HG03039 (cell line): Measurements from ENCODE around the gene IFIT1.
"Not testable (repeated sequence)": the region's sequence is repeated elsewhere in the genome, so short reads cannot be mapped to it uniquely, and the experiment has no call there.

Source experiments
- ATAC-seq: cut with Tn5 transposase; IDR thresholded peaks from one replicate; pipeline ENCODE4 v1.9.1; 2021; ENCODE audit warnings: mild to moderate bottlenecking, moderate library complexity; ENCODE audit not compliant: unreplicated experiment

IFIT1 gene

DNA sequence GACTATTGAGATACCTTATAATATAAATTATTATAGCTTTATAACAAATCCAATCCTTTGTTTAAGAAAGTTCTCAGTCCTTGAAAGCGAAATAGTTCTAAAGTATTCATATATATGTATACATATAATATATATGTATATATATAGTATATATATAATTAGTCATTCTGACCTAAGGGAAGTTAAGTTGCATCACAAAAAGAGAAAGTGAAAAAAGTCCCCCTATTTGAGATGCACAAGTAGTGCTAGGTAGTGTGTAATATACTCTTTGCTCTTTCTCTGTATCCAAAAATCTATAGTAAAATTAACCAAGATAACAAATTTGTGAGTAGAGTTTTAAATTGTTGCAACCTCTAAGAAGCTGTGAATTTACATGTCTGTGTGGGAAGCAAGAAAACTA lies 27.9 kb upstream of the IFIT1 start:
- no peak for ATAC-seq

DNA sequence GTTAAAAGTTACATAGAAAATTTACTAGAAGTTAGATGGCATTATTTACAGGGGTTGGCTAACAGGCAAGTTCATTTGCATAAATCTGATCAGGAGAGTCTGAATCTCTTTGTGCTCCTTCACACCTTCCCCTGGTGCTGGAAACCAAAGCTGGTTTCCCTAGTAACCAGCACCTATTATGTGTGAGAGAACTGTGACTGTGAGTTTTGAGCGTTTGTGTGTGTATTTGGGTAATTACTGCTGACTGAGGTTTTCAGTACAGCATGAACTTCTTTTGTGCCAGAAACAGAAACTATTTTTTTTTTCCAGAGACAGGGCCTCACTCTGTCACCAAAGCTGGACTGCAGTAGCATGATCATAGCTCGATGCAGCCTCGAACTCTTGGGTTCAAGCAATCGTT lies 24.9 kb upstream of the IFIT1 start:
- ATAC-seq = no peak

DNA sequence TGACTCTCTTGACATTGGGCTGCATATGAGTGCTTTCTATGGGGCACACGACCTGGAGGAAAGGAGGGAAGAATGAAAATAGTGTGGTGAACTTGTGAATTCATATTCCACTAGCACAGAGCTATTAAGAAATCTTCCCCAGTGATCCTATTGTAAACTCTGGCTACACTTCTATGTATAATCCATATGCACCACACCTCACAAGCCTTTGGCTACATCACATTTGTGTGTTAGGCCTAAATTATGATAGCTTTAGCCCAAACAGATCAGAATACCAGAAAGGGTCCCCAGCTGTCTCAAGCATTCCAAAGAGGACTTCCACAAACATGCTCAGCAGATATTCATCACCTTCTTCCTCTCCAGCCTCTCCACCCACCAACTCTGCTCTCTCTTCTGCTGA lies 24.3 kb upstream of the IFIT1 start:
- no peak for ATAC-seq

DNA sequence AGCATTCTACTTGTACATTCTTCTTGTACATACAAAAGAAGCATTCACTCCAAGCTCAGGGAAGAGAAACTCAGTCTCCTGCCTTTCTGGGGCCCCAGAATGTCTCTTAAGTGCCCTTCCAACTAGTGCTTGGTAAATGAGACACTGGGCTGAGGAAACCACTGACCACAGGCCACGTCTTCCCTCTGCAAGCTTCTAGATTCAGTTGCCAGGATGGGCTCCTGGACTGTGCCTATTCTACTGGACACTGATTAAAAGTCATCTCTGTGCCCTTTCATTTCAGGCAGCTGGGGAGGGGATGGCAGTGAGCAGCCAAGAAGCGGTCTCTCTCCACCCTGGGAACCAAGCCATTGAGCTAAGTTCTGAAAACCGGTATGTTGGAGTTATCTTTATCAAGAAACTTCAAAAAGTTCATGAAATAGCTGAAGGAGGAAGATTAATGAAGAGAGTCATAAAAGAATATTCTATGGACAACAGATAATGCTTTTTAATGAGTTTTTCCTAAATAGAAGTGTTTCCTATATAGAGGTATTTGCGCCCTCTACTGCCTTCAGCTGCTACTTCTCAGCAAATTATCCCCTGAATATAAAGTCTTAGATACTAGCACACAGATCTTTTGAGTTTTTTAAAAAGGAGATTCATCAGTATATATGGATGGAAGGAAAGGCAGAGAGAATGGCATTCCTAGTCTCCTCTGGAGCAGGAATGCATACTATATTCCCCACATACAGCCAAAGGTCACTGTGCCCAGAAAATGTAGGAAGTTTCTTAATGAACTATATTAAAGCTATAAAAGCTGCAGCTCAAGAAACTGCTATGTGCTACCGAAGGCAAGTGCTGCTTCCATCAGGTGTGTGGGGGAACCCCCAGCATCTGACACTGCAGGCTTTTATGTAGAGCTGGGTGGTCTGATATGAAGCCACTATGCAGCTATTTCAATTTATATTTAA lies 23.0 kb upstream of the IFIT1 start:
- ATAC-seq = no peak

DNA sequence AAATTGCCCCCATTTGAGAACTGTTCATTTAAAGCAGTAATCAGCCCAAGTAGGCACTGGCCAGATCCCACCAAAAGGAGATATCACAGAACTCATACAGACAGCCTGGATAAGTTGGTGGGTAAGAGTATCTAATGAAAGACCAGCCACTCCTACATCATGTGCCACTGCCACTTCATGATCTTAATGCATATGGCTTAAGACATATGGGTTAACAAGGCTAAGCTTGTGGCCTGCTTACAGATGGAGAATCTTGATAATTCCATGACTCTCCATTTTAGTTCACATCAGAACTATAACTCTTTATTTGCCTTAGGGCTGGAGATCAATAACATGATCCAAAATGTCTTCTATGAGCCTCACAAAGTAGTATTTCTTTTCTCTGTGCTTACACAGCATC lies 21.3 kb upstream of the IFIT1 start:
- ATAC-seq = no peak

DNA sequence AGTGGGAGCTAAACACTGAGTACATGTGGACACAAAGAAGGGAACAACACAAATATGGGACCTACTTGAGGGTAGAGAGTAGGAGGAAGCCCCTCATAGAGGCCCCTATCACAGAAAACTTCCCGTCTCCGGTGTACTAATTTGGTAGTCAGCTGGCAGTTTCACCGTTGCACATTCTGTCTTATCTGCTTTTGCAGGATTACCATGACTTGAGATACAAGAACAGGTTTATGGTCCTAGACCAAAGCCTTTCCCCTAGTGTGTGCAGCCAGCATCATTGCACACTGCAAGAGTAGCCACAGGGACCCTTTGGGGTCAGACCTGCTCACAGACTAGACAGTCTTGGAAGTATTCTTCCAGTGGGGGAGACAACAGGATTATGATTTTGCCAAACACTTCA lies 20.4 kb upstream of the IFIT1 start:
- no peak for ATAC-seq

DNA sequence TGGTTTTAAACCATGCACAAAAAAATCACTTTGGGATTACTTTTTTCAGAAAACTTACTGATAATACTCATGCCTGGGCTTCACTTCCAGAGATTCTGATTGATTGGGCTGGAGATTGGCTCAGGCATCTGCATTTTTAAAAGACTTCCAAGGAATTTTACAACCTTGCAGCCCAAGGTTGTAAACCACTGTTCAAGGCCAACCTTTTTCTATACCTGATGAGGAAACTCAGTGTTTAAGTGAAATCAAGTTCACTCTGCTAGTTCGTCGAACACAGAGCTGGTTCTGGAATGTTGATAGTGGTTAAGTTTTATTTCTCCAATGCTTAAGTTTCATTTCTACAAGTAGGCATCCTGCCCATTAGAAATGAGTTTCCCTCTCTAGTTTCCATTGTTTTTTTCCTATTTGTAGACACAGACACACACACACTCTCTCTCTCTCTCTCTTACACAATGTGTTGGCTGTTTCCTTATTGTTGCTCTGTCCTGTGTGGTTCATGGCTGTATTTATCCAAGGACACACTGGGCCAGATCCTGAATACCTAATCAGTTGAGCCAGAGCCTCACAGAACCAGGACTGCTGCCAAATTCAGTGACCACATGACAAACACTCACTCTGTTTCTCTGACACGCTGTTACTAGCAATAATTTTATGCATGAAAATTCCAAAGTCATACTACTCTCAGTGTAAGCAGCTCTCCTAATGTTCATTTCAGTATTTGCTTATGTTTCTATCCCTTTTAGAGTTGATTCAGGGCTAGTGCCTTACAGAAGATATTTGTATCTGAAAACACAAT lies 18.3 kb upstream of the IFIT1 start:
- no peak for ATAC-seq

DNA sequence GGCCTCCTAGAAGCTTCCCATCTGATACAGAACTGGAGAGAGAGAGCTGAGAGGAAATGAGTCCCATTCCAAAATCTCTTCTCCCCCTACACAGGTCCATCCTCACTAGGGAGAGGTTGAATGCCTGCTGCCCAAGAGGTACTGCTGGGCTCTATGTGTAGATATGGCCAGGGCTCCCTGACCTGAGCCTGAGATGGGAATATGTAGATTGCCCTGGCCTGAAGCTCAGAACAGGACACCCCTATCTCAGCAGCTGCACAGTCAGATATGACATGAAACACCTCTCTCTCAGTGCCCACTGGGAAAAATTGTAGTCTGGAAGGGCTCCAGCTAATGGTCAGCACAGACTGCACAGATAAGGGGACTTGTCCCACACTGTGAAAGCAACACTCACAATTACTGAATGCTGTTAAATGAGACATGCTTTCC lies 17.7 kb upstream of the IFIT1 start:
- no peak for ATAC-seq

DNA sequence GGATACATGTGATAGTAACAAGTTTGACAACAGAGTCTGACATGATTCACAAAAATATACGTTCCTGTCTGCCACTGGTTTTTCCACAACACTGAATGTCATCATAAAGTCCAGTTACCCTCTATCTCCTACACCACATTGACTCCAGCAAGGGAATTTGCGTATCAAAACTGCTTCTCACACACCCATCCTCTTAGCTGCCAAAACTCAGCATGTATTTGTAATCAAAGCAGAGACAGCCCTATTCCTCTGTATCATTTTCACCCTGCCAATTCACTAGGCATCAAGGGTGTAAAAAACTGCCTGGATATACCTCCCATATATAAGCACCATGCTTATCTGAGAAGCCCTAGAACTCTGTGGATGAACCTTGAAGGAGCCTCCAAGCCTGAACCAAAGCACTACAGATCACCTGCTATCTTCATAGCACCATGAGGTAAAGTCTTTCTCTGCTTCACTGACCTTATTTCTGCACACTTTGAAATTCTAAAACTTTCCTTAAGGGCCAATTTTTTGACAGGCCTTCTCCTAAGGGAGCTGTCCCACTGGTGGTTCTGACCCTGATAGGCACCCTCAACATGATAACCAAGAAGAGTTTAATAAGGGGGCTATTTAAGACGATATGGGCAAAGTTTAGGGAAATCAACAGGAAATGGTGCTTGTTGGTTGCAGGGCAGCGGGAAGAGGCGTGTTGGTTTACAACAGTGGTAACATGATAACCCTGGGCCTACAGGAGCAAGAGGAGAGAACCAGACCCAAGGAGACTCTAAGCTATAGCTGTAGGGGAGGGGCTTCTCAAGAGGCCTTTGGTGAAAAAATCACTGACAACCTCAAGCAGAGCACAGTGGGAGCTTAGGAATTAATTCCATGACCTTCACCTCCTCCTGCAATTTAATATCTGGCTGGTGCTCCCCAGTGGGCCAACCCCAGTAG lies 14.5 kb upstream of the IFIT1 start, which contains the start of gene IFIT1B:
IFIT1B (plus strand) TSS at position 352 of the 933 bp plus-strand sequence; CDS start at position 432, 80 bp downstream.
- no peak for ATAC-seq

DNA sequence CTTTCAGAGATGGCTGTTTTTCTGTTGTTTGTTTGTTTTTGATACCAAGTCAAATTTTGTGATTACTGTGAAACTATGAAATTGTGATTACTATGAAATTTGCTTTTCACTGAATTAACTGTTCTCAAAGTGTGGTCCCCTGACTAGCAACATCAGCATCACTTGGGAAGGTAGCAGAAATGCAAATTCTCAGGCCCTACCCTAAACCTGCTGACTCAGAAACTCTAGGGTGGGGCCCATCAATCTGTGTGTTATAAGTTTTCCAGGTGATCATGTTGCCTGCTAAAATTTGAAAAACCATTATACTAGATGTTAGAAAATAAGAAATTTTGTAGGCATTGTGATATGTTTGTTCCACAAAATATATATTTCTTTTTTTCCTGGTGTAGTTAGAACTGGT lies 13.3 kb upstream of the IFIT1 start:
- ATAC-seq = no peak

DNA sequence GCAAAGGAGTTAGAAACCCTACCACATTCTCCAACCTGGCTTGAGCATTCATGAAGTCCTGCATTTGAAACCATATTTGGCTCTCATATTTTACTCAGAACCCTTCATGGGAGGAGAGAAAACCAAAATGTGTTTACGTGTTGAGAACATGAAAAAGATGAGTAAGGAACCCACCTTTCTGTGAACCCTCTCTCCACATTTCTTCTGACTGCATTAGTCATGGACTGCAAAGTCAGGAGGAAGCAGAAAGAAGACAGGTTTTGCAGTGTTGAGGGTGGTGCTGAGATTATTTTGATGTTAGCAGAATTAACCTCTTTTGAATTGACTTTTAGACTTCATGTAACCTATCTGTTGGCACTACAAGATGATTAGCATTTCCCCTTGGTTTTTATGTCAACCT lies 9.7 kb upstream of the IFIT1 start:
- ATAC-seq = no peak

DNA sequence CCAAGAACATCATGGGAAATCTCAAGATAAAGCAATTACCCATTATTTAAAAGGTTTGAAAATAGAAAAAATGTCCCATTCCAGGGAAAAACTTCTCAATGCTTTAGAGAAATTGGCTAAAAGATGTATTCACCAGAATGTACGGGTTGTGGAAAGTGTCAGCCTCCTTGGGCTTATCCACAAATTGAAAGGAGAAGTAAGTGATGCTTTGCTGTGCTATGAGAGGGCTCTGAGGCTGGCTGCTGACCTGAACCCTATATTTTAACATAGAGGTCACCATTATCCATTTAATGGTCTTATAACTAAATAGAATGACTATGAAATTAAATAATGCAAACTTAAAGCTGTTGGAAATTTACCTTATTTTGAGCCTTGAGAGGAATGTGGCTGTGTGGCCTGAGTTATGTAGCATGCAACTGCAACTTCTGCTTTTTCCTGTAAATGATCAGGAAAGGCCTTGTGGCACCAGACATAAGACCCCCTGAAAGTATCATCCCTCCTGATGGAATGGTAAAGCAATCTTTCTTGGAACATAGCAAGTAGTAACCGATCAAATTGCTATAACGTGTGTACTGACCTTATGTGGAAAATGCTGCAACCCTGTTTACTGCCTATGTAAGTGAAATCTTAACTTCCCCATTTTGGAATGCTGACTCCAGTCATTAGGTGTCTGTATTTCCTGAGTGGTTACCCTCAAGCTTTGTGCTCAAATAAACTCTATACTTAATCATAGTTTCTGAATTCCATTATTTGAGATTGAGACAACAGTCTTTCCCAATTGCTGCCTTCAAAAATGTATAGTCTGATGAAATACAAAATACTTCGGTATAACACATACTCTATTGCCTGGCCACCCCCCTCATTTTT lies 7.7 kb upstream of the IFIT1 start:
- no peak for ATAC-seq

DNA sequence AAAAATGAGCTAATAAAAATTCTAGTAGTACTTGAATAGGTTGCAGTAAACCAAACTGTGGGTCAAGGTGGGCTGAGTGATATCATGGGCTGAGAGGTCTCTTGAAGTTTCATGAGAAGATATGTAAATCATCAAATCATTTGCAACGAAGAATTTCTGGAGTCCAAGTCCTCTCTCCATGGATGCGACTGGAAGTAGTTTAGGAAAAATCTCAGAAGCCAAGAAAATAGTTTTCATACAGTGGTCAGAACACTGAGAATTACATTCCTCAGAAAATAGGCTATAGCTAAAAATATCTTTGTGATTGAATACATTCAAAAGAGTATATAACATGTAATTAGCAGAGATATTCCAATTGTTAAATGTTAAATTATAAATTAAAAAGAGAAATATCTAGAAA lies 3.6 kb upstream of the IFIT1 start:
- ATAC-seq = no peak

DNA sequence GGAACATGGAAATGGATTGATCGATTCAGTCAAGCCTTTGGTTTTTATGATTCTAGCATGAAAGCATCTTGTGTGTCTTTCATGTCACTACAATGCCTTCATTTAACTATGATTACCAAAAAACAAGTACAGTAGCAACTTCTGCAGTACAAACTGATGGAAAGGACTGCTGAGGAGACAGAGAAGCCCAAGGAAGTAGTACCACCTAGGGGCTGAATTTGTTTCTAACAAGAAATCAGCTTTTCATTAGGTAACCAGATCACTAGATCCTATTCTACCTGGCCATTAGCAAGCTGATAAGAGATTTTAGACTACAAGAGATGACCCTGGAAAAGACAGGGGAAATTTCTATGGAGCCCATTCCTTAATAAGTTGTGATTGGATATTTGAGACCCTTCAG lies 3.2 kb upstream of the IFIT1 start:
- ATAC-seq = no peak

DNA sequence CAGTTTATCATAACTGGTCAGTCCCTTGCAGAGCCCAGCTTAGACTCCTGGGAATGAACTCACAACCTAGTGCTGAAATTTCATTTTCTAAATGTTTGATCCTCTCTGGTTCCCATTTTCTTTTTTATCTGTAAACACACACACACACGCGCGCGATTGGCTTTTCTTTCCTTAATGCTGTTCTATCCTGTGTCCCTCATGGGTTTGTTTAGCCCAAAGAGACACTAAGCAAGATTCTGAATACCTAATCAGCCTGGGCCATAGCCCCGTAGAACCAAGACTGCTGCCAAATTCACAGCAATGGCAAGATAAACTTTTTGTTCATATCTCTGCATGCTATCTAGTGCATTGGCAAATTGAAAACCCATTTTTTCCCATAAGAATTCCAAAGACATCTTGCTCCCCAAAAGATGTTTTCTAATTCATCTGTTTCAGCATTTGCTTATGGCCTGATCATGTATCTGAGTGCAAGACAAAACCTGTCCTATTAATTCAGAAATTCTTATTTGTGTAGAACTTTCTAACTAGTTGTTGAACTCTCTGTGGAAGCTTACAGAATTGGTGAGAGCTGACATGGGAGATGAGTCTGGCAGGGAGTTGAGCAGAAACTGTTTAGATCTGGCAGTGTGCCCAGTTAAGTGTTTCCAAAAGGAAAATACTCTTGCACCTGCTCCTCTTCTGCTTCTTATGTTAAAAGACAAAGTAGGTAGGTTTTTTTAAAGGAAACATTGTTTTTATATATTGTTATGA lies 1.8 kb upstream of the IFIT1 start:
- no peak for ATAC-seq

DNA sequence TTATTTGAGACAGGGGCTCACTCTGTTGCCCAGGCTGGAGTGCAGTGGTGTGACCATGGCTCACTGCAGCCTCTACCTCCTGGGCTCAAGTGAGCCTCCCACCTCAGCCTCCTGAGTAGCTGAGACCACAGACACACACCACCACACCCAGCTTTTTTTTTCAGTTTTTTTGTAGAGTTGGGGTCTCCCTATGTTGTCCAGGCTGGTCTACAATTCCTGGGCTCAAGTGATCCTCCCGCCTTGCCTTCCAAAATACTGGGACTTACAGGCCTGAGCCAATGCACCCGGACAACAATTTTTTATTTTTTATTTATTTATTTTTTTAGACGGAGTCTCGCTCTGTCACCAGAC lies 1.2 kb upstream of the IFIT1 start:
- not testable (repeated sequence) for ATAC-seq

DNA sequence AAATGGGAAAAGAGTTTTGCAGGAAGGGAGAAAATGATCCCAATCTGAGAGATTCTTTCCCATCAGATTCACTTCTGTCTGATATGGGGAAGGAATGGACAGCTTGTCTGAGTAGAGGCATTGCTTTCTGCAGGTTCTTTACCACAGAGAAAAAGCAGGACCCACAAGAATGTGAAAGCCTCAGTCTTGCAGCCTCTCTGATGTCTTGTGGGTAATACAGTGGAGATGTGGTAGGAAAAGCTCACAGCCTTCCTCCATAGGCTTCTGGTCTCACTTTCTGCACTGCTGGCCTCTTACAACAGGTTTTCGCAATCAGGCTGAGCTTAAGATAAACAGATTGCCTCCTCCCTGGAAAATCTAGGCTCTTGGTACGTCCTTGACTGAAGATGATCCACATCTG lies 551 bp downstream of the IFIT1 start:
- peak; percentile 23 for ATAC-seq

DNA sequence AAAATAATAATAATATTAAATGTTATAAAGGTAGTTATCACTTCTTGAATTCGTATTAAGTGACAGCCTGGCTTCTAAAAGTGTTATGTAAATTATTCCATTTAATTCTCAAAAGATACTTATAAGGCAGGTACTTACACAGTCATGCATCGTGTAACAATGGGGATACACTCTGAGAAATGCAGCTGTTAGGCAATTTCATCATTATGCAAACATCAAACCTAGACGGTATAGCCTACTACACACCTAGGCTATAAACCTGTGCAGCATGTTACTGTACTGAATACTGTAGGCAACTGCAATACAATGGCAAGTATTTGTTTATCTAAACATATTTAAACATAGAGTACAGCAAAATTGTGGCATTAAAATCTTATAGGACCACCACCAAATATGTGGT lies 1.5 kb downstream of the IFIT1 start:
- no peak for ATAC-seq

DNA sequence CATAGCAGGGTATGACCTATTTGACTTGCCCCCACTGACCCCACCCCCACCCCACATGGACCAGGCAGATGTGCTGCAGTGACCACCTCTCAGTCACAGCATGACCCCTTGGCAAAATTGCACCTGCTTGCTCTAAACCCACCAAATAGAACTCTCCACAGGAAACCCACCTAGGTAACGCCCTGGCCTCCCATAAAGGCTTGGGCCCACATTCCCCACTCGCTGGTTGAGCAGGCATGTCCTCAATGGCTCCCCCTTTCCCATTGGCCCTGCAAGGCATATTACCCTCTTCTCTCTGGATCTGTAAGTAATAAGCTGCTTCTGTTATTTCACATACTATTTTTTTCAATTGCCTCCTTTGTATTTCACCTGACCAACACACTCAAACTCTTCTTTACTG lies 2.7 kb downstream of the IFIT1 start:
- ATAC-seq = no peak
